Ishikawa (cell line): ENCODE measurements around the gene SRL.

Experiments
- CEBPB ChIP-seq: IDR thresholded peaks from 2 replicates; pipeline ENCODE4 v1.6.1; 2012
- CREB1 ChIP-seq: IDR thresholded peaks from 2 replicates; pipeline ENCODE4 v1.6.1; 2012; ENCODE audit warnings: low read depth
- EGR1 ChIP-seq: IDR thresholded peaks from 2 replicates; pipeline ENCODE4 v1.6.1; 2012
- EP300 ChIP-seq: IDR thresholded peaks from 2 replicates; pipeline ENCODE4 v1.6.1; 2012; ENCODE audit warnings: borderline replicate concordance
- FOXM1 ChIP-seq: IDR thresholded peaks from 2 replicates; pipeline ENCODE4 v1.6.1; 2012; ENCODE audit warnings: low read depth, borderline replicate concordance
- MAX ChIP-seq: IDR thresholded peaks from 2 replicates; pipeline ENCODE4 v1.6.1; 2012
- NFIC ChIP-seq: IDR thresholded peaks from 2 replicates; pipeline ENCODE4 v1.6.1; 2012
- RAD21 ChIP-seq: IDR thresholded peaks from 2 replicates; pipeline ENCODE4 v1.6.1; 2012; ENCODE audit warnings: low read depth
- REST ChIP-seq: IDR thresholded peaks from 2 replicates; pipeline ENCODE4 v1.6.1; 2012; ENCODE audit warnings: low read depth, mild to moderate bottlenecking
- TAF1 ChIP-seq: IDR thresholded peaks from 2 replicates; pipeline ENCODE4 v1.6.1; 2012; ENCODE audit warnings: low read depth, mild to moderate bottlenecking
- TCF12 ChIP-seq: IDR thresholded peaks from 2 replicates; pipeline ENCODE4 v1.6.1; 2012; ENCODE audit warnings: low read depth
- TEAD4 ChIP-seq: IDR thresholded peaks from 2 replicates; pipeline ENCODE4 v1.6.1; 2012
- USF1 ChIP-seq: IDR thresholded peaks from 2 replicates; pipeline ENCODE4 v1.6.1; 2012
- YY1 ChIP-seq: IDR thresholded peaks from 2 replicates; pipeline ENCODE4 v1.6.1; 2012; ENCODE audit warnings: low read depth
- ZBTB7A ChIP-seq: IDR thresholded peaks from 2 replicates; pipeline ENCODE4 v1.6.1; 2012; ENCODE audit warnings: low read depth

Gene SRL

GRCh38 chr16:4225075-4225474 is 16.8 kb downstream of the SRL start:
- TF ChIP-seq CEBPB = no peak
- no peak for TF ChIP-seq MAX
- no peak for TF ChIP-seq EP300
- no peak for TF ChIP-seq RAD21
- no peak for TF ChIP-seq TCF12
- TF ChIP-seq FOXM1 = no peak
- TF ChIP-seq USF1 = no peak
- TF ChIP-seq REST = no peak
- no peak for TF ChIP-seq EGR1
- no peak for TF ChIP-seq ZBTB7A
- TF ChIP-seq CREB1 = no peak
- TF ChIP-seq TAF1 = no peak
- no peak for TF ChIP-seq YY1
- no peak for TF ChIP-seq NFIC
- TF ChIP-seq TEAD4 = no peak

GRCh38 chr16:4220358-4220757 is 21.5 kb downstream of the SRL start:
- TF ChIP-seq TCF12 (no peak), YY1 (no peak), MAX (no peak), TAF1 (no peak), TEAD4 (no peak), ZBTB7A (no peak), EP300 (no peak), EGR1 (no peak), CREB1 (no peak), REST (no peak), RAD21 (no peak)

- TF ChIP-seq ZBTB7A = no peak
- no peak for TF ChIP-seq TAF1
- TF ChIP-seq REST = no peak
- TF ChIP-seq RAD21 = no peak
- no peak for TF ChIP-seq CEBPB
- TF ChIP-seq USF1 = no peak
- no peak for TF ChIP-seq CREB1
These were observed 23.7 kb downstream of the SRL start for GRCh38 chr16:4218202-4218601.

- peak; percentile 63 for TF ChIP-seq ZBTB7A
- TF ChIP-seq CREB1 = no peak
- TF ChIP-seq TEAD4 = no peak
- TF ChIP-seq NFIC = peak; percentile 73
These were observed 24.4 kb downstream of the SRL start for GRCh38 chr16:4217204-4218131.

- TF ChIP-seq EP300 (no peak), MAX (no peak), USF1 (no peak), CEBPB (no peak), REST (no peak)
These were observed 25.3 kb downstream of the SRL start for GRCh38 chr16:4216596-4216995.
